GM18907 (cell line): ENCODE data around the gene GRB2.
"Not testable (repeated sequence)": the region's sequence is repeated elsewhere in the genome, so short reads cannot be mapped to it uniquely, and the experiment has no call there.

Experiments
- ATAC-seq: cut with Tn5 transposase; IDR thresholded peaks from one replicate; pipeline ENCODE4 v1.9.1; 2021; ENCODE audit warnings: mild to moderate bottlenecking, moderate library complexity; ENCODE audit not compliant: unreplicated experiment

Gene GRB2

DNA sequence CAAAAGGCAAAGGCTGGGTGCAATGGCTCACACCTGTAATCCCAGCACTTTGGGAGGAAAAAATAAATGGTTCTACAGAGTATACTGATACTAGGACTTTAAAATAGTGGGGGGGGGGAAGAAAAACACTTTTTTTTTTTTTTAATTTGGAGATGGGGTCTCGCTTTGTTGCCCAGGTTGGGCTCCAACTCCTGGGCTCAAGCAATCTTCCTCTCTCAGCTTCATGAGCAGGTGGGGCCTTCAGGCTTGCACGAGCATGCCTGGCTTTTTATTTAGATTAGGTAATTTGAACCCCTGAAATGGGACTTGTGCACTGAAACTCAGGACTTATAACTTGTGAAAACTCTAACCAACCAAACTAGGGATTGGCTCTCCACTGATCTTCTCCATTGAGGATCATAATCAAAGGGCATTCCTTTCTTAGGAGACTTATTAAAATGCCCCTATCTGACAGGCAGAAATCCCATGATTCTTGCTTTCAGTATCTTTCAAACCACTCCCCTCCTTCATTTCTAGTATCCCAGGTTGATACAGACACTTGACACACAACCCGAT lies 16.9 kb downstream of the GRB2 start:
- ATAC-seq = no peak

DNA sequence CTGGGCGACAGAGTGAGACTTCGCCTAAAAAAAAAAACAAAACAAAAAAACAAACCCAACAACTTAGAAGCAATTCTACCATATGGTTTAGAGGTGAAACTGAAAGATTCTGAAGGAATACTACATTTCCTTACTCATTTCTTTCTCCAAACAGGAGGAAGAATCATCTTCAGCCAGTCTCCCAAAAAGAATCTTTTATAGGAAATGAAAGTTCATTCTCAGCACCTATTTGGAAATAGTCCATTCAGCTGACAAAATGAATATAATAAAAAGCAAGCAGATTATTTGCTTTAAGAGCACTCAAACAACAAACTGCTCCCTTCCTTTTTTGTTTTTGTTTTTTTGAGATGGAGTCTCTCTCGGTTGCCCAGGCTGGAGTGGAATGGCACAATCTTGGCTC lies 17.7 kb downstream of the GRB2 start:
- ATAC-seq = no peak

GRCh38 chr17:75386430-75386829 lies 19.0 kb downstream of the GRB2 start:
- ATAC-seq = no peak

- ATAC-seq = no peak
Observed at GRCh38 chr17:75384751-75385150, 20.7 kb downstream of the GRB2 start.

GRCh38 chr17:75383842-75384195 lies 21.7 kb downstream of the GRB2 start:
- no peak for ATAC-seq

DNA sequence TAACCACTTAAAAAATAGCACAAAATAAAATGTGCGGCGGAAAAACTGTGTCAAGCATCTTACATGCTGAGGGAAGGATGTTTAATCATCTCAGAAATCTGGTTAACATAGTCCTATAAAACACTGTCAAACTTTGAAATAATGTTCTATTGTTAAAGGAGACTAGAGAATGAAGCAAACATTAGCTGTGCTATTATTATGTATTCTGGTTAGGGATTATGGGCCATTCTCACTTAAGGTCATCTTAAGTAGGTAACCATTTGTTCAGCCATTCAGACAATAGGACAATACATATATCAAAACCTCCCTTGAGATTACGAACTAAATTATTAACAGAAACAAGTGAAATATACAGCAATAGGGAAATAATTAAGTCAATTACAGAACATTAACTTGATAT lies 24.7 kb downstream of the GRB2 start:
- no peak for ATAC-seq

DNA sequence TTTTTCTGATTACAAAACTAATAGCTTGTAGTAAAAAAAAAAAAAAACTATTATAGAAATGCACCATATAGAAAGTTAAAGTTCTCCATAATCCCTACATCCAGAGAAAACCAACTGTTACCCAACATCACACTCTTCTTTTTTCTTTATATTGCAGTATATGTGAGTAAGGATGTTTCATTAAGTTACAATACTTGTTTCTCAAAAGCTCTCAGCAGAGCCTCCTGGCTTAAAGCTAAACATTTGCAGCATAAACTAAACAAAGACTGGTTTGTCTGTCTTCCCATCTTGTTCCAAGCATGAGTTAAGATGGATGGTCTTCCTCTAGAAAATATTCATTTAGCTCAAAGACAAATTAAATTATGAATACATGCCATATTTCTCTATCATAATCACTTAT lies 25.2 kb downstream of the GRB2 start:
- no peak for ATAC-seq

- ATAC-seq = not testable (repeated sequence)
Observed at GRCh38 chr17:75379426-75379825, 26.1 kb downstream of the GRB2 start.

- ATAC-seq = no peak
Observed at GRCh38 chr17:75373280-75373679, 32.2 kb downstream of the GRB2 start.

DNA sequence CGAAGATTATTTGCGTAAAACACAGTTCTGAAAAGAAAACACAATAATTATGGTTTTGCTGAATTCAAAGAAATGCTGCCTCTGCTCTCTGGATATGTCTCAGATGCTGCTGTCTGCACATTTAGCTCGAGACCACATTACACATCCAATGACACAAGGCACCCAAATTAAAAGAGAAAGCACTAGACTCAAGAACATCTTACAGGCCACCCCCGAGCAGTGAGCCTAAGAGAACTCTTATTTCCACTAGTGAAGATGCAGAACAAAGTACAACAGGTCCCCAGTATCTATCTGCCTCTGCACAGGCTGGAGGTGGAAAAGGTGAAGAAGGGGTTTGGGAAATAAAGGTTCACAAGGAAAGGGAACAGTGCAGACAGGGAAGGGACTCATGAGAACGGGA lies 33.5 kb downstream of the GRB2 start:
- ATAC-seq = no peak

GRCh38 chr17:75371339-75371738 lies 34.1 kb downstream of the GRB2 start:
- ATAC-seq = no peak

DNA sequence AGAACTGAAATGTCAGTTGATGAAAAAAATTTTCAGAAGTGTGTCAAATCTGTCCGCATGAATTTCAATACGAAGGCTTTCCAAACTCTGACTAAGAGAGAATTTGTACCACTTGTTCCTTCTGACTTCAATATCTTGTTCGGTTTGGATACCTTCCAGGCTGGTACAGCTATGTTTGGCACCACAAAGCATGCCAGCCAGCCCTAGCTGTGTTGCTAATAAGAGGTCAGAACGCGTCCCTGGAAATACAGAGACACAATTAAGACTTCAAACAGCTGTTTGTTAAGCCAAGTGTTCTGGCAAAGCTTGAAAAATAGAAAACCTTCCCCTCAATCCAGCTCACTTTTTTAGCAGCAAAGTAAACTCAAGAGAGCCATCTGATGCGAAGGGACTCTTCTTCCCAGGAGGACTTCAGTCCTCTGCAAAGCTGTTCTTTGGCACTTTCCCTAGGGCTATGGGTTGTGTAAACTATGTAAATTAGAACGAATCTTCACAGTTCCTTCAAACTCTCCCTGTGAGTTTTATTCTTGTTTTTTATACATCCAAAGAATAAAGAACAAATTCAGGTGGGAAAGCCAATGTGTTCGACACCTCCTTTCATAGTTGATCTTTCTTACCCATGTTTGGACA lies 35.1 kb downstream of the GRB2 start:
- ATAC-seq = no peak

DNA sequence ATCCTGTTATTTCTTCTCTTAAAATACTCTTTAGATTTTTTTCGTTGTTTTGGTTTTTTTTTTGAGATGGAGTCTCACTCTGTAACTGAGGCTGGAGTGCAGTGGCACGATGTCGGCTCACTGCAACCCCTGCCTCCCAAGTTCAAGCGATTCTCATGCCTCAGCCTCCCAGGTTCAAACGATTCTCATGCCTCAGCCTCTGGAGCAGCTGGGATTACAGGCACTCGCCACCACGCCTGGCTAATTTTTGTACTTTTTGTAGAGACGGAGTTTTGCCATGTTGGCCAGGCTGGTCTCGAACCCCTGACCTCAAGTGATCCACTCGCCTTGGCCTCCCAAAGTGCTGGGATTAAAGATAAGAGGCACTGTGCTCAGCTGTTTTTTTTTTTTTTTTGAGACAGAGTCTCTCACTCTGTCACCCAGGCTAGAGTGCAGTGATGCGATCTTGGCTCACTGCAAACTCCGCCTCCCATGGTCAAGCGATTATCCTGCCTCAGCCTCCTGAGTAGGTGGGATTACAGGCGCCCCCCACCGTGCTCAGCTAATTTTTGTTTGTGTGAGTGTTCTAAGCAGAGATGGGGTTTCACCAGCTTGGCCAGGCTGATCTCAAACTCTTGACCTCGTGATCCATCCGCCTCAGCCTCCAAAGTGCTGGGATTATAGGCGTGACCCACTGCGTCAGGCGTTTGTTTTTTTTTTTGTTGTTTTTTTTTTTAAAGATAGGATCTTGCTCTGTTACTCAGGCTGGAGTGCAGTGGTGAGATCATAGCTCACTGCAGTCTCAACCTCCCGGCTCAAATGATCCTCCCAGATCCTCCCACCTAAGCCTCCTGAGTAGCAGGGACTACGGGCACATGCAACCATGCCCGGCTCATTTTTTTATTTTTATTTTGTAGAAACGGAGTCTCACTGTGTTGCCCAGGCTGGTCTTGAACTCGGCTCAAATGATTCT lies 37.4 kb downstream of the GRB2 start:
- not testable (repeated sequence) for ATAC-seq

GRCh38 chr17:75367312-75367711 lies 38.2 kb downstream of the GRB2 start:
- ATAC-seq = no peak

DNA sequence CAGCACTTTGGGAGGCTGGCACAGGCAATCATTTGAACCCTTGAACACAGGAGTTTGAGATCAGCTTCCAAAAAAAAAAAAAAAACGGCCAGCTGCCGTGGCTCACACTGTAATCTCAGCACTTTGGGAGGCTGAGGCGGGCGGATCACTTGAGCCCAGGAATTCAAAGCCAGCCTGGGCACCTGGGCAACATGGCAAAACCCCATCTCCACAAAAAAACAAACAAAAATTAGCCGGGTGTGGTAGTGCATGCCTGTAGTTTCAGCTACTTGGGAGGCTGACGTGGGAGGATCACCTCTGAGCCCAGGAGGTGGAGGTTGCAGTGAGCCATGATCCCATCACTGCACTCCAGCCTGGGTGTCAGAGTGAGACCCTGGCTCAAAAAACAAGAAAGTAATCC lies 39.0 kb downstream of the GRB2 start:
- ATAC-seq = no peak

GRCh38 chr17:75365931-75366275 lies 39.6 kb downstream of the GRB2 start:
- ATAC-seq = no peak

GRCh38 chr17:75365009-75365930 lies 40.2 kb downstream of the GRB2 start:
- no peak for ATAC-seq

DNA sequence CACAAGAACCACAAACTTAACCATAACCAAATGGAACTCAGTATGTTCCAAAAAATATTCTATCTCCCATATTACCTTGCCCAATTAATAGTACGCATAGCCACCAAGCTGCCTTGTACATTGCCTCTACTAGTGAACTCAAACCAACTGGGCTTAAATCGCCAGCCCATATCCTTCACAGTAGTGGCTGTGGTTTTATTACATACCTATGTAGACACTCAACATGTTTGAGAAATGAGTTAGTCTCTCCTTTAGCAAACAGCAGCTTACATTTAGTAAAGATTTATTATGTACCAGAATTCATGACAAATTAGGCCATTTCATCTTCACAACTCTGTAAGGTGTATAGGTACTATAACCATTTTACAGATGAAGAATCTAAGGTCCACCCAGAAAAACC lies 41.4 kb downstream of the GRB2 start:
- no peak for ATAC-seq

DNA sequence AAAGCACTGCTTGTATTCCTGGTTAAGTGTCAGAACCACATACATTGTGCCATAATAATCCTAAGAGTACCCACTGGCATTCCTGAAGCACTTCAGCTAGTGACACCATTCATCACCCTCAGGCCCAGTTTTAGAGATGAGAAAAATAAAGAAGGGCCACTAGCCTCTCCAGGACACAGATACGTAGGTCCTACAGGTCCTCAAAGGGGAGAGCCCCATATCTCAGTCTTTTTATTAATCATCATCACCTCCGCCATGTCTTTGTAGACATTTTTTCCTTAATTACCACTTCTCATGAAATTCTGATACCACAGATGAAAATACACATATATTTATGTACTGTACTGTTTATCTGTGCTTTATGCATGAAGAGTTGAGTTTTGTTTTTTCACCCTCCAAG lies 43.5 kb downstream of the GRB2 start:
- ATAC-seq = no peak

DNA sequence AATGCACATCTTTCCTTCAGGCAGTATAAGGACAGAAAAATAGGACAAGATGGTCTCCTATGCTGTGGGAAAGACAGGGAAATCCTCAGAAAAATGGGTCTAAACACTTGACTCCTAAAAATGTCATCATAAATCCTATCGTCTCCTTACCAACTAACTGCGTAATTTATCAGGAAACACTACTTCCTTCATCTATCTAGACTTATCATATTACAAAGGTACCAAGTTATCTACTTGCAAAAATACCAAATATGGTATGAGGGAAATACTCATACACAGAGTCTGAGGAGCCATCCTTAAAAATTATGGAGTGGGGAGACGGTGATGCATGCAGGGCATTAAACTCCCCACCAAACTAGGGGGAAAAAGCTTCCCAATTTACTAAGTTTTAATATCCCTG lies 44.1 kb downstream of the GRB2 start:
- ATAC-seq = no peak

DNA sequence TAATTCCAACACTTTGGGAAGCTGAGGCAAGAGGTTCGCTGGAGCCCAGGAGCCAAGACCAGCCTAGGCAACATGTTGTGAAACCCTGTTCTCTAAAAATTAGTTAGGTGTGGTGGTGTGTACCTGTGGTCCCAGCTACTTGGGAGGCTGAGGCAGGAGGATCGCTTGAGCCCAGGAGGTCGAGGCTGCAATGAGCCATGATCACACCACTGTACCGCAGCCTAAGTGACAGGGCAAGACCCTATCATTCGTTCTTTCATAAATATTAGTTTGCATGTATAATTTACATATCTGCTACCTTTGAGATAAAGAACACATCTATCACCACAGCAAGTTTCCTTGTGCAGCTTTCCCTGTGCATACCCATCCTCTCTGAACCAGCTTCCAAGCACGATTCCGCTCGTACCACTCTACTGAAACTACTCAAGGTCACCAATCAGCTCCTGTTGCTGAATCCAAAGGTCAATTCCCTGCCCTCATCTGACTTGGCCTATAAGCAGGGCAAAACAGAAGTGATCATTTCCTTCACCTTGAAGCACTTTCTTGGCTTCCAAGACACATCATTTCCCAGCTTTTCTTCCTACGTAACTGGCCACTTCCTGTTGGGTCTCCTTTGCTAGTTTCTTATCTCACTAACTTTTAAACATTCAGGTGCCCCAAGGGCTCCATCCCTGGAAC lies 49.1 kb downstream of the GRB2 start:
- ATAC-seq = no peak
